Right lobe of liver (tissue), 4 donors: ENCODE measurements around the gene CASP8.

Experiments used
- CTCF ChIP-seq, 4 donors: fragments of 200-600 bp in 3 of 4; fragments of 450-650 bp in 1 of 4; IDR thresholded peaks; one replicate each; pipeline versions ENCODE4 v1.5.1 to v1.8.0; 2016 to 2022; ENCODE audit warnings: antibody characterized with exemption in 4 of 4, mild to moderate bottlenecking in 2 of 4
- POLR2A ChIP-seq: fragments of 450-650 bp; IDR thresholded peaks from one replicate; pipeline ENCODE4 v1.6.1; 2017; ENCODE audit warnings: antibody characterized with exemption, mild to moderate bottlenecking
- donor health status: DM: no; HTN: no; CAD: no.
- donor health status: DM: no; HTN: no; CAD: no.
- donor health status: DM: no; HTN: yes; CAD: no.

GRCh38 chr2:201298462-201299052, 38.2 kb downstream of the CASP8 start:
- TF ChIP-seq CTCF (IDR thresholded peaks at IDR 0.05) (no peak), POLR2A (no peak)
